ENCODE data around the gene AOPEP.

GRCh38 chr9:95035846-95036245 lies 309.3 kb downstream of the AOPEP start:
- TF ChIP-seq POLR2A (IDR thresholded peaks at IDR 0.05) (no peak), CTCF (IDR thresholded peaks at IDR 0.05) (no peak), POLR2AphosphoS5 (IDR thresholded peaks at IDR 0.05) (no peak)

Measured in suprapubic skin (tissue), 4 donors.